Measurements from ENCODE around the gene UBL3.

UBL3 gene

GRCh38 chr13:29799041-29799440 is 51.4 kb downstream of the UBL3 start (continued):
- TF ChIP-seq ZNF274 (IDR thresholded peaks at IDR 0.05; ENCODE audit: low read length) (no peak), ZNF274 (tag by site-specific recombination; IDR thresholded peaks at IDR 0.05; ENCODE audit: borderline replicate concordance) (no peak), CTCF (tag by site-specific recombination; IDR thresholded peaks at IDR 0.05) (no peak), ZNF311 (tag by site-specific recombination; IDR thresholded peaks at IDR 0.05; ENCODE audit: borderline replicate concordance) (no peak)

- Histone ChIP-seq H3K36me3 (ENCODE audit: control insufficient read depth in 2 of 2, insufficient read depth in 1 of 2, low read length in 2 of 2) (no peaks in the 10 kb centered on the region), H3K4me3 (ENCODE audit: low read depth, low read length) (no peak overlapping the region), H3K9me3 (ENCODE audit: control insufficient read depth, insufficient read depth, low read depth, low read length) (no peaks in the 10 kb centered on the region), H3K27ac (ENCODE audit: extremely low read depth, low read depth, low read length) (no peak overlapping the region), H3K4me1 (ENCODE audit: control insufficient read depth, insufficient read depth, low read length) (no peaks in the 10 kb centered on the region)
- POLR2A ChIA-PET, result no interaction called here
- TF ChIP-seq PRDM6 (tag by site-specific recombination; IDR thresholded peaks at IDR 0.05) (no peak), SP2 (tag by site-specific recombination; IDR thresholded peaks at IDR 0.05) (no peak), ZNF416 (tag by site-specific recombination; IDR thresholded peaks at IDR 0.05) (no peak), ZNF280C (tag by site-specific recombination; IDR thresholded peaks at IDR 0.05) (no peak), BCL11B (tag by site-specific recombination; IDR thresholded peaks at IDR 0.05; ENCODE audit: low read depth) (no peak), ZNF664 (tag by site-specific recombination; IDR thresholded peaks at IDR 0.05) (no peak), ZNF121 (tag by site-specific recombination; IDR thresholded peaks at IDR 0.05) (no peak), ZNF48 (tag by site-specific recombination; IDR thresholded peaks at IDR 0.05) (no peak), ZNF677 (tag by site-specific recombination; IDR thresholded peaks at IDR 0.05) (no peak), ZNF791 (tag by site-specific recombination; IDR thresholded peaks at IDR 0.05) (no peak)
- CTCF ChIA-PET, result interaction anchor here (1.5 kb wide), 1 partner anchor 22 kb away, joined by 7 read pairs; no protein-coding TSS in a partner anchor
Measured at GRCh38 chr13:29791997-29792780, 58.2 kb downstream of the UBL3 start.

- ChIA-PET CTCF (no interaction called here), POLR2A (no interaction called here)
- no peak overlapping the region for H3K27ac ChIP-seq (ENCODE audit: extremely low read depth, low read depth, low read length)
- no peaks in the 10 kb centered on the region for H3K9me3 ChIP-seq (ENCODE audit: control insufficient read depth, insufficient read depth, low read depth, low read length)
- no peaks in the 10 kb centered on the region for H3K36me3 ChIP-seq (ENCODE audit: control insufficient read depth in 2 of 2, insufficient read depth in 1 of 2, low read length in 2 of 2)
- no peaks in the 10 kb centered on the region for H3K4me1 ChIP-seq (ENCODE audit: control insufficient read depth, insufficient read depth, low read length)
- no peak overlapping the region for H3K4me3 ChIP-seq (ENCODE audit: low read depth, low read length)
- TF ChIP-seq ZNF248 (tag by site-specific recombination; IDR thresholded peaks at IDR 0.05), result no peak
- no peak for TF ChIP-seq KLF16 (tag by site-specific recombination; IDR thresholded peaks at IDR 0.05)
- no peak for TF ChIP-seq ZBTB10 (tag by site-specific recombination; IDR thresholded peaks at IDR 0.05)
- no peak for TF ChIP-seq ZSCAN4 (tag by site-specific recombination; IDR thresholded peaks at IDR 0.05)
- TF ChIP-seq ZNF777 (tag by site-specific recombination; IDR thresholded peaks at IDR 0.05; ENCODE audit: borderline replicate concordance), result no peak
- no peak for TF ChIP-seq SETDB1 (IDR thresholded peaks at IDR 0.05; ENCODE audit: insufficient read length, low read length)
- TF ChIP-seq ZBTB48 (tag by site-specific recombination; IDR thresholded peaks at IDR 0.05), result no peak
- TF ChIP-seq INSM2 (tag by site-specific recombination; IDR thresholded peaks at IDR 0.05), result no peak
Measured at GRCh38 chr13:29791508-29791907, 58.9 kb downstream of the UBL3 start.
